ENCODE measurements around the gene ICAM3.

DNA sequence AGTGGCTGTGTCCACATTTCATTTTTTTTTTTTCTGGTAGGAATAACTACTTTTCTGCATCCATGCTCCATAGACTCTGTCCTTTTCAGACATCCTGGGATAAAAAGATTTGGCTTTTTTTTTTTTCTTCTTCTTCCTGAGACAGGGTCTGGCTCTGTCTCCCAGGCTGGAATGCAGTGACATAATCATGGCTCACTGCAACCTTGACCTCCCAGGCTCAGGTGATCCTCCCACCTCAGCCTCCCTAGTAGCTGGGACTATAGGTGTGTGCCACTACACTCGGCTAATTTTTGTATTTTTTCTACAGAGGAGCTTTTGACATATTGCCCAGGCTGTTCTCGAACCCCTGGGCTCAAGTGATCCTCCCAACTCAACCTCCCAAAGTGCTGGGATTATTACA is 4.1 kb upstream of the ICAM3 start:
- TF ChIP-seq, protein P1, sequence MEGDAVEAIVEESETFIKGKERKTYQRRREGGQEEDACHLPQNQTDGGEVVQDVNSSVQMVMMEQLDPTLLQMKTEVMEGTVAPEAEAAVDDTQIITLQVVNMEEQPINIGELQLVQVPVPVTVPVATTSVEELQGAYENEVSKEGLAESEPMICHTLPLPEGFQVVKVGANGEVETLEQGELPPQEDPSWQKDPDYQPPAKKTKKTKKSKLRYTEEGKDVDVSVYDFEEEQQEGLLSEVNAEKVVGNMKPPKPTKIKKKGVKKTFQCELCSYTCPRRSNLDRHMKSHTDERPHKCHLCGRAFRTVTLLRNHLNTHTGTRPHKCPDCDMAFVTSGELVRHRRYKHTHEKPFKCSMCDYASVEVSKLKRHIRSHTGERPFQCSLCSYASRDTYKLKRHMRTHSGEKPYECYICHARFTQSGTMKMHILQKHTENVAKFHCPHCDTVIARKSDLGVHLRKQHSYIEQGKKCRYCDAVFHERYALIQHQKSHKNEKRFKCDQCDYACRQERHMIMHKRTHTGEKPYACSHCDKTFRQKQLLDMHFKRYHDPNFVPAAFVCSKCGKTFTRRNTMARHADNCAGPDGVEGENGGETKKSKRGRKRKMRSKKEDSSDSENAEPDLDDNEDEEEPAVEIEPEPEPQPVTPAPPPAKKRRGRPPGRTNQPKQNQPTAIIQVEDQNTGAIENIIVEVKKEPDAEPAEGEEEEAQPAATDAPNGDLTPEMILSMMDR (IDR thresholded peaks at IDR 0.05), result no peak
- no peak for TF ChIP-seq POLR2A (IDR thresholded peaks at IDR 0.05)

Measured in vagina (tissue), 2 donors.